ENCODE data around the gene TXNRD2. TPM values are rescaled to one million over a fixed set of nuclear protein-coding genes. Genes with fewer than 3 reads are reported as not detected.

The TXNRD2 gene
- total RNA-seq, 4 donors from 2014 or later: 34.8 to 40.6 (median 37.8) TPM

GRCh38 chr22:19853879-19854777 is 87.5 kb downstream of the TXNRD2 start:
- Histone ChIP-seq H3K9me3 (no peaks in the 10 kb centered on the region), H3K4me1 (peaks cover 0 to 55% (median 25%) of the 10 kb centered on the region in 4 donors), H3K4me3 (peak overlapping the region; percentile 65 to 96 (median 80)), H3K36me3 (peaks cover 0 to 35% (median 6%) of the 10 kb centered on the region in 3 donors), H3K27me3 (no peaks in the 10 kb centered on the region), H3K27ac (peak overlapping the region; percentile 88 to 99 (median 90))
- no peak for DNase-seq (ENCODE audit: low spot score in 2 of 2)
- no peak for TF ChIP-seq POLR2A (IDR thresholded peaks at IDR 0.05)
- TF ChIP-seq CTCF (IDR thresholded peaks at IDR 0.05): no peak
- no peak for TF ChIP-seq EP300 (IDR thresholded peaks at IDR 0.05)
- 2% methylated on average over 28 to 37 of the region's 49 CpGs for WGBS, 2 donors

GRCh38 chr22:19853058-19853878 is 88.3 kb downstream of the TXNRD2 start:
- Histone ChIP-seq H3K27me3 (no peaks in the 10 kb centered on the region), H3K27ac (peak overlapping the region in 3 of 4 donors; percentile 89 to 99 (median 90)), H3K4me1 (peaks cover 0 to 55% (median 25%) of the 10 kb centered on the region in 4 donors), H3K9me3 (no peaks in the 10 kb centered on the region), H3K4me3 (peak overlapping the region; percentile 65 to 96 (median 80)), H3K36me3 (peaks cover 0 to 44% (median 6%) of the 10 kb centered on the region in 3 donors)
- WGBS, 2 donors: 36 to 41% methylated on average over 11 of the region's 11 CpGs
- TF ChIP-seq POLR2A (IDR thresholded peaks at IDR 0.05): no peak
- no peak for TF ChIP-seq EP300 (IDR thresholded peaks at IDR 0.05)
- TF ChIP-seq CTCF (IDR thresholded peaks at IDR 0.05): no peak
- DNase-seq (ENCODE audit: low spot score in 2 of 2): no peak

GRCh38 chr22:19852177-19852781 is 89.3 kb downstream of the TXNRD2 start:
- WGBS, 2 donors: 74 to 83% methylated on average over 12 of the region's 12 CpGs
- no peak overlapping the region for H3K4me3 ChIP-seq
- DNase-seq (ENCODE audit: low spot score in 2 of 2): no peak
- H3K4me1 ChIP-seq: peaks cover 0 to 55% (median 25%) of the 10 kb centered on the region in 4 donors
- peaks cover 0 to 47% (median 6%) of the 10 kb centered on the region in 3 donors for H3K36me3 ChIP-seq
- no peaks in the 10 kb centered on the region for H3K27me3 ChIP-seq
- peak overlapping the region in 1 of 4 donors; percentile 99 for H3K27ac ChIP-seq
- H3K9me3 ChIP-seq: peaks cover 0 to under 1% (median 0%) of the 10 kb centered on the region in 4 donors
- peak in 1 of 2 donors; percentile 51 for TF ChIP-seq EP300 (IDR thresholded peaks at IDR 0.05)
- no peak for TF ChIP-seq POLR2A (IDR thresholded peaks at IDR 0.05)
- no peak for TF ChIP-seq CTCF (IDR thresholded peaks at IDR 0.05)

GRCh38 chr22:19851291-19852176 is 90.1 kb downstream of the TXNRD2 start:
- Histone ChIP-seq H3K9me3 (peaks cover 0 to 4% (median 0%) of the 10 kb centered on the region in 4 donors), H3K4me3 (no peak overlapping the region), H3K27ac (peak overlapping the region in 1 of 4 donors; percentile 62), H3K36me3 (peaks cover 0 to 53% (median 6%) of the 10 kb centered on the region in 3 donors), H3K27me3 (no peaks in the 10 kb centered on the region), H3K4me1 (peaks cover 0 to 53% (median 24%) of the 10 kb centered on the region in 4 donors)
- no peak for DNase-seq (ENCODE audit: low spot score in 2 of 2)
- TF ChIP-seq POLR2A (IDR thresholded peaks at IDR 0.05) (no peak), EP300 (IDR thresholded peaks at IDR 0.05) (no peak), CTCF (IDR thresholded peaks at IDR 0.05) (no peak)
- 91 to 97% methylated on average over 15 to 18 of the region's 21 CpGs for WGBS, 2 donors

All from tibial nerve (tissue), 4 donors.